ENCODE results near the gene ERBB2.
"Not testable (repeated sequence)": the region's sequence is repeated elsewhere in the genome, so short reads cannot be mapped to it uniquely, and the experiment has no call there.

ERBB2 gene

DNA sequence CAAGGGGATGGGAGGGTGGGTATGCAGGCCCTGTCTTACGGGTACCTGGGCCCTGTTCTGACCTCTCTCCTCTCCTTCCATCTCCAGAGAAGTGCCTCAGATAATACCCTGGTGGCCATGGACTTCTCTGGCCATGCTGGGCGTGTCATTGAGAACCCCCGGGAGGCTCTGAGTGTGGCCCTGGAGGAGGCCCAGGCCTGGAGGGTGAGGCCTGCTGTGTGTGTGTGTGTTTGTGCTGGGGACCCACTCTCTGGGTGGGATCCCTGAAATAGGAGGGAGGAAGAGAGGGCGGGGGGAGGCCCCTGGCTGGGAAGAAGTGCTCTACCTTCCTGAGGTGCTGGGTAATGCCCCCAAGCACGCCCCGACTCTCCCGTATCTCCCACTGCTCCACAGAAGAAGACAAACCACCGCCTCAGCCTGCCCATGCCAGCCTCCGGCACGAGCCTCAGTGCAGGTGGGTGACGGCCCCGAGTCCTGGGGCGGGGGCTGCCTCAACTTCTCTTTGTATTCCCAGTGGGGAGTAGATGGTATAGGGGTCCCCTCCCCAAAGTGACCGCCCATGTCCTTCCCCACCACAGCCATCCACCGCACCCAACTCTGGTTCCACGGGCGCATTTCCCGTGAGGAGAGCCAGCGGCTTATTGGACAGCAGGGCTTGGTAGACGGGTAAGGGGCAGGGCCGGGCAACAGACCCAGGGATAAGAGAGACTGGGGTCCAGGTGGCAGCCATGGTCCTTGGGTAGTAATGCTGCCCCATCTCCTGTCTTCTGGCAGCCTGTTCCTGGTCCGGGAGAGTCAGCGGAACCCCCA, 45.7 kb downstream of the ERBB2 start:
- DNase-seq (ENCODE audit: low read depth), result no peak

DNA sequence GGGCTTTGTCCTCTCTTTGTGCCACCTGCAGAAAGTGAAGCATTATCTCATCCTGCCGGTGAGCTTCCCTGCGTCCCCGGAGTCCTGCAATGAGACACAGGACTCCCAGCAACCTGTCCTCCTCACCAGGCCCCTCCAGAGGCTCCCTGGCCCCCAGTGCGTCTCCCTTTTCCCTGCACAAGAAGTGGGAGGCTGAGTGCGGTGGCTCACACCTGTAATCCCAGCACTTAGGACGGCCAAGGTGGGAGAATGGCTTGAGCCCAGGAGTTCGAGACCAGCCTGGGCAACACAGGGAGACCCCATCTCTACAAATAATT, 46.2 kb downstream of the ERBB2 start:
- DNase-seq (ENCODE audit: low read depth), result no peak

GRCh38 chr17:39747745-39748144, 47.9 kb downstream of the ERBB2 start:
- no peak for DNase-seq (ENCODE audit: low read depth)

GRCh38 chr17:39748444-39749034, 48.7 kb downstream of the ERBB2 start:
- DNase-seq (ENCODE audit: low read depth), result not testable (repeated sequence)

DNA sequence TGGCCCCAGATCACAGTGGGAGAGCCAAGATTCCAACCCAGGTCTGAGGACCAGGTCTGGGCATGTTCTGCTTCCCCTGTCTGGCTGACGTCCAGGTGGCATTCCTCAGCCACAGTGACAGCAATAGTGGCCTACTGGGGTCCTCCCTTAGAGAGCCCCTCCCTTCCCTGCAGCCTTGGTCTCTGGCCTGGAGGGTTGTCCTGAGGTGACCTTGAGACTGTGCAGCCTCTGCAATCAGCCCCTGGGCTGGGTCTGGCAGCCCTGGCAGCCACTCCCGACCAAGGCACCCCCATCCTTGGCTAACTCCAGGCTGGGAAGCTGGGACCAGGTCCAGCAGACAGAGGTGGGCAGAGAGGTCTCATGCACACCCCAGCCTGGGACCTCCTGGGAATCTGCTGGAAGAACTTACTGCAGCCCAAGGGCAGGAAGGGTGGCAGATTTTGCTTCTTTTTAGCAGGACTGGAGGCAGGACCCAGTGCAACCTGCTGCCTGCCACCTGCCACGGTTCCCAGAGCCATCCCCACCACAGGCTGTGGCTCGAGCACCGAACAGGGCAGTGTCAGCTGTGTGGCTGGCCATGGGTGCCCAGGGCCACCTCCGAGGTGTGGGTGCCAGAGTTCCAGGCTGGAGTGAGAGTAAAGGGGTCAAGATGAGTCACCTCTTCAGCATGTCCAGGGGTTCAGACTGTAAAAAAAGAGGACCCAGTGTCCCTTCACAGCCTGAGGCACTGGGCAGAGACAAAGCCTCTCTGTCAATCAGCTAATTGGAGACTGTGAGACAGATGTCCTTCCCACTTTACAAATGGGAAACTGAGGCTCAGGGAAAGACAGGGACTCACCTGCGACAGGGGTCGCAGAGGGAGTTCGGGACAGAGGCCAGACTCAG, 50.5 kb downstream of the ERBB2 start:
- DNase-seq (ENCODE audit: low read depth), result no peak

DNA sequence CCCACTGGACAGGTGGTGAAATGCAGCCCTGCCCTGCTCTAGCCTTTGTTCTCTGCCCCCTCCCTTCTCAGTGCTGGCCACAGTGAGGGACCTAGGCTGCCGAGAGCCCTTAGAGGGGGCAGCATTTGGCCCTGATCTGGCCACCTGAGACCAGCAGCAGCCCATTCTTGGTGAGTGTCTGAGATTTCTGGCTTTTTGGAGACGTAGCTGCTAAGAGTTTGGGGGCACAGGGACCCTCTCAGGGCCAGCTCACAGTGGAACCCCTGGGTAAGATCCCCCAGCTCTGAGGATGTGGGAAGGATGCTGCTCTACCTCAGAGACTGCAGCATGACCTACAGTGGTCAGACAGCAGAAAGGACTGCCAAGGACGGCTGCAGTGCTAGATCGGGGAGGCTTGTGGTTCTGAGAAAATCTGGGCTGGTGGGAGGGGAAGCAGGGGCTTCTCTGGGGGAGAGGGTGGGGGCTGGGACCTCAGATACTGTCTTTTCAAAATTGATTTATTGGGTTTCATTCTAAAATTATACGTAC, 51.2 kb downstream of the ERBB2 start:
- DNase-seq (ENCODE audit: low read depth), result no peak

GRCh38 chr17:39751637-39752036, 51.8 kb downstream of the ERBB2 start:
- no peak for DNase-seq (ENCODE audit: low read depth)

GRCh38 chr17:39752241-39752881, 52.5 kb downstream of the ERBB2 start:
- DNase-seq (ENCODE audit: low read depth), result no peak

GRCh38 chr17:39753514-39754160, 53.8 kb downstream of the ERBB2 start:
- no peak for DNase-seq (ENCODE audit: low read depth)

DNA sequence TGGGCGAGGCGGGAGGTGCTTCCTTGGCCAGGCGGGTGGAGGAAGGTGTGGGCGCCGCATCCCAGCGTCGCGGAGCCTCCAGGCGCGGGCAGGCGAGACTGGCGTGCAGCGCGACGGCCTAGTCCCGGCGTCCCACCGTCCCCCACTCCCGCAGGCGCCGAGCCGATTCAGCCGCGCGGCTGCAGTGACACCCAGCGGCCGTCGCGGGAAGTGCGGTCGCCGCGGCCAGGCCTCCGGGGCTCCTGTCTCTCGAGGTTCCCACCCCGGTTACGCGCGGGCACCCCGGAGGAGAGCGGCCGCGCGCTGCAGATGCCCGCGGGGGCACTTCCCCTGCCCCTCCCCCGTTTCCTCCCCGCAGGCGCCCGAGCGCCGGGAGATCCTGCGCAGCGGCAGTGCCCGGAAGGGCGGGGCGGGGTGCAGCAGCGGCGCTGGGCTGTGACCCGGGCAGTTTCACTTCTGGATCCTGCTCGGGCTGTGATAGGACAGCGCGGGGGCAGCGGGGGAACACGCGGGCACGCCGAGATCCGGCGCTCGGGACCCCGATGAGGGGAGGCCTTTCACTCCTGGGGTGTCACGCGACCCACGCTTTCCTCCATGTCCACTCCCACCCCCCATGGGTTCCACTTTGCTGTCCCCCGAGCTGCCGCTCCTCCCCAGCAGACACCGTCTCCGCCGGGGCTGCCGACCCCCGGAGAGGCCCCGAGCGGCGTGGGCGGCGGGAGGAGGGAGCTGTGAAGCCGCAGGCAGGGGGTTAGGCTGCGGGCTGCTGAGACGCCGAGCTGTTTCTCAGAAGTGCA, 54.5 kb downstream of the ERBB2 start:
- DNase-seq (ENCODE audit: low read depth), result peak; percentile 74

- DNase-seq (ENCODE audit: low read depth), result no peak
Measured at GRCh38 chr17:39754958-39755553, 55.2 kb downstream of the ERBB2 start.

GRCh38 chr17:39755554-39756379, 55.9 kb downstream of the ERBB2 start:
- DNase-seq (ENCODE audit: low read depth), result no peak

DNA sequence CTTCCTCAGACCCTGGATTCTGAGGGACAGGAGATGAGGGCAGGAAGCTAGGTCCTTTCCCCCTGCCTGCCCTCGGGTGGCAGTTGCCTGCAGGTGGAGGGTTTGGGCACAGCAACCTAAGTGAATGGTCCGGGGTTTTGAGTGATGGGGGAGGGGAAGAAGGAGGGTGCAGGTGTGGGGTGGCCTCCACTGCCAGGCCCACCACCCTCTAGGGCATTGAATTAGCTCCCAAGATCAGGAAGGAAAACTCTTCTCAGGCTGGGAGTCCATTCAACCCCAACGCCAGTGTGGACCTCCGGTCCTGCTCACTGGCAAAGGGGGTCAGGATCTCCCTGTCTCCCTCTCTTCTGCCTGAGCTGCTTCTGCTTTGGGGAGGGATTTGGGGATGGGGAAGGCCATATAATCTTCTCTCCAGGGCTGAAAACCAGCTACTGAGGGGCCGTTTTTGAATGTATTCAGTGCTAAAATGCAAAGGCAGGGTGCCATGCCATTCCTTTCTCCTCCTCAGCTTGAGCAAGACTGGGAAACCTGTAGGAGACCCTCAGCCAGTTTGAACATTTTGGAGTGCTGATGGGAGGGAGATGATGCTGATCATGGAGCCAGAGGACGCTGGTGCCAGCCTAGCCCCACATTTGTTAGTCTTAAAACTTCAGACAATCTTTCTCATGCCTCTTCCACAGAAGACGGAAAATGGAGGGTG, 56.7 kb downstream of the ERBB2 start:
- DNase-seq (ENCODE audit: low read depth), result no peak

DNA sequence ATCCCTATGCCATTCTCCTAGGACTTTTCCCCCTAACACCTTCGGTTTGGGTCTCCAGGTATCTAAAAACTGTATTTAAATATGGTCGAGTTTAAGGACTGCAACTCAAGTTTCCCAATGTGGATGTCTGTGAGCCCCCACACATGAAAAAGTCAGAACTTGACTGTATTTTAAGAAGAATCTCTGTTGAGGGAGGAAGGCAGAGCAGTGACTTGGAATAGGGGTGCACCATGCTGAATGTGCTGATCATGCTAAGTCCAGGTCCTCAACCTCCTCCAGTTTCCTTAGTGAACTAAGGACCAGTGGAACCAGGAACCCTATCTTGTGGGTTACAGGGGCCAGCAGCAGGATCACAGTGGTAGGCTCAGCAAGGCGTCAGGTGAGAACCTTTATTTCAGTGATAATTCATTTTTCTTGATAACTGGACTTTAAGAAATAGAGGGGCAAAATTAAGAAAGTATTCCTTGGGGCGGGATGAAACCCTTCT, 57.4 kb downstream of the ERBB2 start:
- DNase-seq (ENCODE audit: low read depth), result no peak

DNA sequence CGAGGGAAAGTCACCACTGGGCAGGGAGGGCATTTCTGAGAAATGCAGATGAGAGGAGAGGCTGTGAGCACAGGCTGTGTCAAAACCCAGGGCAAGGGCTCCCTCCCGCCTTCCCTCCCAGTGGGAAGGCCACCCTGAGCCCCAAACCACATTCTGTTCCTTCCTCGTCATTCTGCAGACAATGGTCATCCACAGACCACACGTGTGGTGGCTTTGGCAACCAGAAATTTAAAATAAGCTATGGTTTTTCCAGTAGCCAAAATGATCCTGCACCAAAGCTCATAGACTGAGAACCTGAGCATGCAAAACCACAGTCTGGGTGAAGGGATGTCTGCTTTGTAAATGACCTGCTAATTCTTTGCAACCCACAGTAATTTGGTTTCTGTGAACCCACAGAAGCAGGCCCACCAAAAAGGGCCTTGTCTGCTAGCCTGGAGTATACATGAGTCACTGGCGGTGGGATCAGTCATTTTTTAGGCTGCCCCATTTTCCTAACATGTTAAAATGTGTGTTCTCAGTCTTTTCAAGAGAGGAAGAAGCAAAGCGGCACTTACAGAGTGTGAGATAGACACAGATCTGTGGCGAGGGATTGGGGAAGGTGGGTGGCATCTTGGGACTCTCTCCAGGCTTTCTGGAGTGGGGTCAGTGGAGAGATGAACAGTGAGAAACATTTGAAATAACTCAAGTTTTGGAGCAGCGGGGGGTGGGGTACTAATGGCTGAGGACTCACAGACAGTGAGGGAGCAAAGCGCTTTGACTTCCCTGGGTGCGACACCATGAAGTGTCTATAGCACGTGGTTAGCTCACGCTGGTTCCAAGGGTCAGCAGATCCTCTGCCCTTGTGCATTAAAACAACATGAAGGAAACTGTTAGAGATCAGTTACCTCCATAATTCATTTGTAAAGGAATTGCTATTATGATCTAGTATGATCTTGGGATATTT, 58.3 kb downstream of the ERBB2 start:
- no peak for DNase-seq (ENCODE audit: low read depth)

GRCh38 chr17:39759204-39759603, 59.3 kb downstream of the ERBB2 start:
- no peak for DNase-seq (ENCODE audit: low read depth)

- no peak for DNase-seq (ENCODE audit: low read depth)
Measured at GRCh38 chr17:39761861-39762496, 62.1 kb downstream of the ERBB2 start.
